ENCODE results near the gene VWA5A.

- no peak for TF ChIP-seq CTCF (IDR thresholded peaks at IDR 0.05)
- TF ChIP-seq POLR2A (IDR thresholded peaks at IDR 0.05), result no peak
- no peak for TF ChIP-seq EP300 (IDR thresholded peaks at IDR 0.05)
- no peak for TF ChIP-seq POLR2AphosphoS5 (IDR thresholded peaks at IDR 0.05)
These were observed 1.4 kb upstream of the VWA5A start for GRCh38 chr11:124113890-124114289.
